Measurements from ENCODE around the gene PWWP2B.
"Not testable (repeated sequence)": the region's sequence is repeated elsewhere in the genome, so short reads cannot be mapped to it uniquely, and the experiment has no call there.

The PWWP2B gene

DNA sequence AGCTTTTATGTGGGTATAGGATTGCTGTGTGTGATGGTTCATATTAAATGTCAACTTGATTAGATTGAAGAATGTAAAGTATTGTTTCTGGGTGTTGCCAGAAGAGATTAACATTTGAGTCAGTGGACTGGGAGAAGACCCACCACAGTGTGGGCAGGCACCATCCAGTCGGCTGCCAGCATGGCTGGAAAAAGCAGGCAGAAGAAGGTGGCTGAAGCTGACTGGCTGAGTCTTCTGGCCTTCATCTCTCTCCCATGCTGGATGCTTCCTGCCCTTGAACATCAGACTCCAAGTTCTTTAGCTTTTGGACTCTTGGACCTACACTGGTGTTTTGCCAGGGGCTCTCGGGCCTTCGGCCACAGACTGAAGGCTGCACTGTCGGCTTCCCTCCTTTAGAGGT is 16.0 kb upstream of the PWWP2B start:
- not testable (repeated sequence) for H3K9ac ChIP-seq (ENCODE audit: low read length); H3K23ac ChIP-seq (ENCODE audit: low read length); H3K79me1 ChIP-seq (ENCODE audit: low read length); H2BK120ac ChIP-seq (ENCODE audit: low read depth, low read length); H4K5ac ChIP-seq (ENCODE audit: low read length); H3K36me3 ChIP-seq (ENCODE audit: control insufficient read depth, insufficient read depth, low read length); H3K18ac ChIP-seq (ENCODE audit: low read length); H2BK5ac ChIP-seq (ENCODE audit: low read length); H3K56ac ChIP-seq (ENCODE audit: low read length); H3K27ac ChIP-seq (ENCODE audit: low read depth, low read length); DNase-seq; H3K4me2 ChIP-seq (ENCODE audit: low read length); H3K4me1 ChIP-seq (ENCODE audit: control insufficient read depth, low read depth, low read length); H3K4ac ChIP-seq (ENCODE audit: low read depth, low read length); H3K27me3 ChIP-seq (ENCODE audit: insufficient read depth, low read length, poor library complexity); H4K8ac ChIP-seq (ENCODE audit: low read depth, low read length); H2BK15ac ChIP-seq (replicated peaks; ENCODE audit: low read depth); H3K4me3 ChIP-seq (ENCODE audit: low read length); H3K79me2 ChIP-seq (ENCODE audit: control insufficient read depth, insufficient read depth, low read length); H2AK5ac ChIP-seq (ENCODE audit: low read length)
- no CpG with 5 or more reads among the region's 4 CpGs for WGBS (ENCODE audit: extremely low coverage, insufficient coverage, low lambda C conversion rate)

DNA sequence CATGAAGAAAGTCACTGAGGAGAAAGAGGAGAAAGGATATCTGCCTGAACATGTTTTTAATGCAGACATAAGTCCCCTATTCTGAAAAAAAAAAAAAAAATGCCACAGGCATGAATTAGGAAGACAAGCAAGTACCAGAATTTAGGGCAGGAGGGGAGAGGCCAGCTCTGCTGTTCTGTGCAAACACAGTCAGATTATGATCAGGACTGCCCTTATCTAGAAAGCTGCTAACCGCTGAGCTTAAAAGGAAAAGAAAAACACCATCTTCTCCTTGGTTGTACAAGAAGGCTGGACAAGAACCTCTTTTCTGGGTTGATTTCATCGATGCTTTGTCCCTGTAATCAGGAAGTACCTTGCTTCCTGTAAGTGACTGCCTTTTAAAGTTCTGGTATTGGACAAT is 15.3 kb upstream of the PWWP2B start:
- Histone ChIP-seq H2BK15ac (replicated peaks; ENCODE audit: low read depth) (no peak overlapping the region), H3K4me1 (ENCODE audit: control insufficient read depth, low read depth, low read length) (no peaks in the 10 kb centered on the region), H3K27me3 (ENCODE audit: insufficient read depth, low read length, poor library complexity) (no peaks in the 10 kb centered on the region), H3K4me2 (ENCODE audit: low read length) (no peak overlapping the region), H3K9ac (ENCODE audit: low read length) (no peak overlapping the region), H3K36me3 (ENCODE audit: control insufficient read depth, insufficient read depth, low read length) (no peaks in the 10 kb centered on the region), H2BK120ac (ENCODE audit: low read depth, low read length) (no peak overlapping the region), H3K4ac (ENCODE audit: low read depth, low read length) (no peak overlapping the region), H3K23ac (ENCODE audit: low read length) (no peak overlapping the region), H2AK5ac (ENCODE audit: low read length) (no peak overlapping the region), H3K4me3 (ENCODE audit: low read length) (no peak overlapping the region), H3K79me1 (ENCODE audit: low read length) (no peaks in the 10 kb centered on the region), H4K5ac (ENCODE audit: low read length) (no peak overlapping the region), H3K18ac (ENCODE audit: low read length) (no peak overlapping the region), H3K79me2 (ENCODE audit: control insufficient read depth, insufficient read depth, low read length) (no peaks in the 10 kb centered on the region), H2BK5ac (ENCODE audit: low read length) (no peak overlapping the region), H3K56ac (ENCODE audit: low read length) (no peak overlapping the region), H3K27ac (ENCODE audit: low read depth, low read length) (no peak overlapping the region), H4K8ac (ENCODE audit: low read depth, low read length) (no peak overlapping the region)
- no peak for DNase-seq
- WGBS (ENCODE audit: extremely low coverage, insufficient coverage, low lambda C conversion rate), result no CpG with 5 or more reads among the region's 2 CpGs

DNA sequence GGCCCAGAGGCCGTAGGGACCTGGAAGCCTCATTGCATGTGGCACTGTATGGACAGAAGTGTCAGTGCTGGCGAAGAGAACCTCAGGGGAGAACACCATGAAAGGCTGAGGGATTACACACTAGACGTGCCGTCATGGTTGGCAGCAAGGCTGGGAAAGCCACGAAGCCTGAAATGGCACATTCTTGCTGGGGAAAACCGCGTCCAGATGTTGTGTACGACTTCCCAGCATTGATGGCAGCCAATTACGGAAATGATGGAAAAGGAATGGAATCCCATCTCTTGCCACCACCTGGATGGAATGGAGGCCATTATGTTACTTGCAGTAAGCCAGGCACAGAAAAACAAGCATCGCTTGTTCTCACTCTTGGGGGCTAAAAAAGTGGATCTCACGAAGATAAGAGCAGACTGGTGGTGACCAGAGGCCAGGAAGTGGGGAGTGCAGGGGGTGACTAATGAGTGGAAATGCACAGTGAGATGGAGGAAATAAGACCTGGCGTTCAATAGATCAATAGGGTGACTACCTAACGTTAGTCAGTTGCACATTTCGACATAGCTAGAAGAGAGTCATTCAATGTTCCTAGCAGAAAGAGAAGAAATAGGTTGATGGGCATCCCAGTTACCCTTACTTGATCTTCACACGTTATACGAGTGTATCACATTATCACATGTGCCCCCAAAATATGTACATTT is 14.6 kb upstream of the PWWP2B start:
- H3K9ac ChIP-seq (ENCODE audit: low read length), result no peak overlapping the region
- WGBS (ENCODE audit: extremely low coverage, insufficient coverage, low lambda C conversion rate), result no CpG with 5 or more reads among the region's 16 CpGs
- DNase-seq, result no peak

DNA sequence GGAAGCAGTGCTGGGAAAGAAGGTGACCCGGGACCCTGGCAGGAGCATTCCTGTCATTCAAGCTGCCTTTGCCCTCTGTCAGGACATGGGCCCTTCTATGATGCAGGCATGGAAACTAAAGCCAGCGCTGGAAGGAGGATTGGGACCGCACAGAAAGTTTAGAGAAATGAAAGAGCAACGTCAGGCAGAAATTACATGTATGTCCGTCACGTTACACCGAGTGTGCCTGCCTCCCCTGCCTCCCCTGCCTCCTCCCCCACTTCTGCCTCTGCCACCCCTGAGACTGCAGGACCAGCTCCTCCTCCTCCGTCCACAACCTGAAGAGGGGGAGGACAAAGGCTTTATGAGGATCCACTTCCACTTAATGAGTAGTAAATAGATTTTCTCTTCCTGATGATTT is 13.9 kb upstream of the PWWP2B start:
- H4K5ac ChIP-seq (ENCODE audit: low read length), result no peak overlapping the region
- no CpG with 5 or more reads among the region's 8 CpGs for WGBS (ENCODE audit: extremely low coverage, insufficient coverage, low lambda C conversion rate)
- H3K79me2 ChIP-seq (ENCODE audit: control insufficient read depth, insufficient read depth, low read length), result no peaks in the 10 kb centered on the region
- no peak overlapping the region for H2BK5ac ChIP-seq (ENCODE audit: low read length)
- no peaks in the 10 kb centered on the region for H3K4me1 ChIP-seq (ENCODE audit: control insufficient read depth, low read depth, low read length)
- no peak overlapping the region for H3K9ac ChIP-seq (ENCODE audit: low read length)
- H3K27ac ChIP-seq (ENCODE audit: low read depth, low read length), result no peak overlapping the region
- no peaks in the 10 kb centered on the region for H3K27me3 ChIP-seq (ENCODE audit: insufficient read depth, low read length, poor library complexity)
- no peak overlapping the region for H2BK15ac ChIP-seq (replicated peaks; ENCODE audit: low read depth)
- H3K56ac ChIP-seq (ENCODE audit: low read length), result no peak overlapping the region
- no peak overlapping the region for H3K23ac ChIP-seq (ENCODE audit: low read length)
- no peak overlapping the region for H3K4me2 ChIP-seq (ENCODE audit: low read length)
- no peak overlapping the region for H2AK5ac ChIP-seq (ENCODE audit: low read length)
- H3K79me1 ChIP-seq (ENCODE audit: low read length), result no peaks in the 10 kb centered on the region
- no peak overlapping the region for H3K4ac ChIP-seq (ENCODE audit: low read depth, low read length)
- no peak for DNase-seq
- H3K4me3 ChIP-seq (ENCODE audit: low read length), result no peak overlapping the region
- no peaks in the 10 kb centered on the region for H3K36me3 ChIP-seq (ENCODE audit: control insufficient read depth, insufficient read depth, low read length)
- no peak overlapping the region for H2BK120ac ChIP-seq (ENCODE audit: low read depth, low read length)
- H3K18ac ChIP-seq (ENCODE audit: low read length), result no peak overlapping the region
- no peak overlapping the region for H4K8ac ChIP-seq (ENCODE audit: low read depth, low read length)

More for the DNA sequence above, 14.6 kb upstream of the PWWP2B start:
- Histone ChIP-seq H4K8ac (ENCODE audit: low read depth, low read length) (no peak overlapping the region), H3K79me2 (ENCODE audit: control insufficient read depth, insufficient read depth, low read length) (no peaks in the 10 kb centered on the region), H3K18ac (ENCODE audit: low read length) (no peak overlapping the region), H3K27ac (ENCODE audit: low read depth, low read length) (no peak overlapping the region), H2AK5ac (ENCODE audit: low read length) (no peak overlapping the region), H3K36me3 (ENCODE audit: control insufficient read depth, insufficient read depth, low read length) (no peaks in the 10 kb centered on the region), H3K4me3 (ENCODE audit: low read length) (no peak overlapping the region), H2BK120ac (ENCODE audit: low read depth, low read length) (no peak overlapping the region), H3K4ac (ENCODE audit: low read depth, low read length) (no peak overlapping the region), H2BK15ac (replicated peaks; ENCODE audit: low read depth) (no peak overlapping the region), H4K5ac (ENCODE audit: low read length) (no peak overlapping the region), H3K4me1 (ENCODE audit: control insufficient read depth, low read depth, low read length) (no peaks in the 10 kb centered on the region), H3K23ac (ENCODE audit: low read length) (no peak overlapping the region), H3K56ac (ENCODE audit: low read length) (no peak overlapping the region), H3K79me1 (ENCODE audit: low read length) (no peaks in the 10 kb centered on the region), H3K27me3 (ENCODE audit: insufficient read depth, low read length, poor library complexity) (no peaks in the 10 kb centered on the region), H2BK5ac (ENCODE audit: low read length) (no peak overlapping the region), H3K4me2 (ENCODE audit: low read length) (no peak overlapping the region)

DNA sequence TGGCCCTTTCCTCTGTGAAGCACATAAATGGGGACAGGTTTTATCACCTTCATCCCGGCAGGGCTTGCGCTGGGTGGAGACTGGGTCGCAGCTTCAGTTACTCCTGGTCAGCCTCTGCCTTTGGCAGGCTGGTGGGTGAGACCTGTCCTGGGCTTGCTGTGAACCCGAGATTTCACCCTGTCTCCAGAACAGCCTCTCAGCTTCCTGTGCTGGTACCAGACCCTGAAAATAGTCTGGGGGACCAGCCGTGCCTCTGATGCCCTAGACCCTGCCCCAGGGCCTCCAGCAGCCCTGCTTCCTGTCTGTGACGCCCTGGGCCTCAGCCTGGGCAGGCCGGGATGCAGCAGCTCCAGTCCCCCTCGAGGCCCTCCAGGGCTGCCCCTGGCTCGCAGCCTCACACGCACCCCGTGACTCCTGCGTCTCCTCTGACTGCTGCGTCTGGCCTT is 13.2 kb upstream of the PWWP2B start:
- WGBS (ENCODE audit: extremely low coverage, insufficient coverage, low lambda C conversion rate), result no CpG with 5 or more reads among the region's 13 CpGs
- no peak for DNase-seq

More for the DNA sequence above, 13.2 kb upstream of the PWWP2B start:
- no peak overlapping the region for H3K9ac ChIP-seq (ENCODE audit: low read length)
- H3K23ac ChIP-seq (ENCODE audit: low read length), result no peak overlapping the region
- H3K79me1 ChIP-seq (ENCODE audit: low read length), result no peaks in the 10 kb centered on the region
- H3K18ac ChIP-seq (ENCODE audit: low read length), result no peak overlapping the region
- no peak overlapping the region for H2BK120ac ChIP-seq (ENCODE audit: low read depth, low read length)
- H3K27me3 ChIP-seq (ENCODE audit: insufficient read depth, low read length, poor library complexity), result no peaks in the 10 kb centered on the region
- no peaks in the 10 kb centered on the region for H3K79me2 ChIP-seq (ENCODE audit: control insufficient read depth, insufficient read depth, low read length)
- H2BK15ac ChIP-seq (replicated peaks; ENCODE audit: low read depth), result no peak overlapping the region
- H4K5ac ChIP-seq (ENCODE audit: low read length), result no peak overlapping the region
- H3K4me1 ChIP-seq (ENCODE audit: control insufficient read depth, low read depth, low read length), result no peaks in the 10 kb centered on the region
- H2BK5ac ChIP-seq (ENCODE audit: low read length), result no peak overlapping the region
- no peak overlapping the region for H3K4me3 ChIP-seq (ENCODE audit: low read length)
- H3K27ac ChIP-seq (ENCODE audit: low read depth, low read length), result no peak overlapping the region
- no peak overlapping the region for H3K4ac ChIP-seq (ENCODE audit: low read depth, low read length)
- no peak overlapping the region for H4K8ac ChIP-seq (ENCODE audit: low read depth, low read length)
- H3K36me3 ChIP-seq (ENCODE audit: control insufficient read depth, insufficient read depth, low read length), result no peaks in the 10 kb centered on the region
- H3K56ac ChIP-seq (ENCODE audit: low read length), result no peak overlapping the region
- H2AK5ac ChIP-seq (ENCODE audit: low read length), result no peak overlapping the region
- H3K4me2 ChIP-seq (ENCODE audit: low read length), result no peak overlapping the region
